Measurements from ENCODE around the gene MBOAT2. TPM values are rescaled to one million over a fixed set of nuclear protein-coding genes. Genes with fewer than 3 reads are reported as not detected.

Gene MBOAT2
- total and polyA plus RNA-seq, 2 of the 13 experiments (the other 11 are each of a cell fraction or from before 2014, with no cell fraction given) = 0.11 to 0.36 TPM

- POLR2A ChIA-PET = no interaction called here
Observed at GRCh38 chr2:8860239-8860638, 143.2 kb downstream of the MBOAT2 start.

More at GRCh38 chr2:8860239-8860638, 143.2 kb downstream of the MBOAT2 start:
- Histone ChIP-seq H3K9me3 (ENCODE audit: low read length) (no peaks in the 10 kb centered on the region), H3K36me3 (replicated peaks in 1 of 2; ENCODE audit: control insufficient read depth in 1 of 2, insufficient read depth in 2 of 2, low read length in 2 of 2) (no peaks in the 10 kb centered on the region), H3K27me3 (ENCODE audit: control insufficient read depth in 1 of 2, insufficient read depth in 2 of 2, low read length in 2 of 2) (peaks cover 2 to 13% of the 10 kb centered on the region in 2 experiments; a peak in 4 of 5 replicates), H3K27ac (ENCODE audit: extremely low read length, insufficient read depth, low read length) (no peak overlapping the region), H3K4me1 (ENCODE audit: insufficient read depth, low read length) (no peaks in the 10 kb centered on the region), H2AFZ (ENCODE audit: low read length) (no peak overlapping the region), H3K9ac (ENCODE audit: insufficient read depth, low read depth, low read length) (no peak overlapping the region), H4K20me1 (ENCODE audit: insufficient read depth, low read length) (no peaks in the 10 kb centered on the region), H3K4me2 (ENCODE audit: low read depth, low read length) (no peak overlapping the region), H3K4me3 (replicated peaks in 1 of 3; ENCODE audit: insufficient read depth in 1 of 3, low read depth in 2 of 3, low read length in 3 of 3) (no peak overlapping the region), H3K79me2 (ENCODE audit: insufficient read depth, low read length) (no peaks in the 10 kb centered on the region)
- no TSS peak for BruUV-seq (replicated peaks)
- DNase-seq (ENCODE audit: low spot score) (no peak), ATAC-seq (no peak), FAIRE-seq (no peak)
- TF ChIP-seq MYNN (CRISPR knock-in tag; IDR thresholded peaks at IDR 0.05; ENCODE audit: low read depth) (no peak), KAT2B (IDR thresholded peaks at IDR 0.05; ENCODE audit: borderline replicate concordance, low read depth, low read length) (no peak), THAP8 (CRISPR knock-in tag; IDR thresholded peaks at IDR 0.05; ENCODE audit: borderline replicate concordance) (no peak), ZNF484 (CRISPR knock-in tag; IDR thresholded peaks at IDR 0.05; ENCODE audit: borderline replicate concordance, low read depth) (no peak), ZNF207 (IDR thresholded peaks at IDR 0.05; ENCODE audit: borderline replicate concordance) (no peak), KDM5A (IDR thresholded peaks at IDR 0.05; ENCODE audit: borderline replicate concordance, low read length) (no peak), NCOA2 (CRISPR knock-in tag; IDR thresholded peaks at IDR 0.05) (no peak)
- TF ChIP-seq, protein P1, sequence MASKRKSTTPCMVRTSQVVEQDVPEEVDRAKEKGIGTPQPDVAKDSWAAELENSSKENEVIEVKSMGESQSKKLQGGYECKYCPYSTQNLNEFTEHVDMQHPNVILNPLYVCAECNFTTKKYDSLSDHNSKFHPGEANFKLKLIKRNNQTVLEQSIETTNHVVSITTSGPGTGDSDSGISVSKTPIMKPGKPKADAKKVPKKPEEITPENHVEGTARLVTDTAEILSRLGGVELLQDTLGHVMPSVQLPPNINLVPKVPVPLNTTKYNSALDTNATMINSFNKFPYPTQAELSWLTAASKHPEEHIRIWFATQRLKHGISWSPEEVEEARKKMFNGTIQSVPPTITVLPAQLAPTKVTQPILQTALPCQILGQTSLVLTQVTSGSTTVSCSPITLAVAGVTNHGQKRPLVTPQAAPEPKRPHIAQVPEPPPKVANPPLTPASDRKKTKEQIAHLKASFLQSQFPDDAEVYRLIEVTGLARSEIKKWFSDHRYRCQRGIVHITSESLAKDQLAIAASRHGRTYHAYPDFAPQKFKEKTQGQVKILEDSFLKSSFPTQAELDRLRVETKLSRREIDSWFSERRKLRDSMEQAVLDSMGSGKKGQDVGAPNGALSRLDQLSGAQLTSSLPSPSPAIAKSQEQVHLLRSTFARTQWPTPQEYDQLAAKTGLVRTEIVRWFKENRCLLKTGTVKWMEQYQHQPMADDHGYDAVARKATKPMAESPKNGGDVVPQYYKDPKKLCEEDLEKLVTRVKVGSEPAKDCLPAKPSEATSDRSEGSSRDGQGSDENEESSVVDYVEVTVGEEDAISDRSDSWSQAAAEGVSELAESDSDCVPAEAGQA (IDR thresholded peaks at IDR 0.05; ENCODE audit: low read depth) = no peak
- TF ChIP-seq, protein P1 (CRISPR knock-in tag; IDR thresholded peaks at IDR 0.05; ENCODE audit: borderline replicate concordance) = no peak
- TF ChIP-seq, protein P2, sequence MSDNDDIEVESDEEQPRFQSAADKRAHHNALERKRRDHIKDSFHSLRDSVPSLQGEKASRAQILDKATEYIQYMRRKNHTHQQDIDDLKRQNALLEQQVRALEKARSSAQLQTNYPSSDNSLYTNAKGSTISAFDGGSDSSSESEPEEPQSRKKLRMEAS (IDR thresholded peaks at IDR 0.05) = no peak
- 2% methylated on average over 2 of the region's 2 CpGs for WGBS (ENCODE audit: low lambda C conversion rate)
- intact Hi-C loops (cut with micrococcal nuclease; ENCODE audit: unreplicated experiment) (no loop called here), in situ Hi-C loops (cut with HindIII; ENCODE audit: extremely low pct_ligation_motif_present, low pct_unique_long_range_greater_than_20kb) (no loop called here)
- CTCF ChIA-PET (ENCODE audit: low intra/inter-chr PET ratio, low total read pairs) = interaction anchor here (0.7 kb wide), 1 partner anchor 563 kb away, joined by 4 read pairs; no protein-coding TSS in a partner anchor

Measured in HepG2 (cell line).